GM19351 (cell line): ENCODE results near the gene JAG2.

Experiments
- ATAC-seq: cut with Tn5 transposase; IDR thresholded peaks from one replicate; pipeline ENCODE4 v1.9.1; 2021; ENCODE audit warnings: mild to moderate bottlenecking, moderate library complexity; ENCODE audit not compliant: unreplicated experiment

JAG2 gene

GRCh38 chr14:105168496-105168978 is at the start of gene JAG2:
TSS of gene JAG2 (minus strand) at chr14:105168776. CDS start at chr14:105168420, 356 bp downstream.
- no peak for ATAC-seq

- ATAC-seq: no peak
Measured at GRCh38 chr14:105217774-105218173, 49.2 kb upstream of the JAG2 start.

GRCh38 chr14:105216490-105217247 is 48.1 kb upstream of the JAG2 start:
- no peak for ATAC-seq

GRCh38 chr14:105215602-105216001 is 47.0 kb upstream of the JAG2 start:
- ATAC-seq: no peak

GRCh38 chr14:105214324-105214915 is 45.8 kb upstream of the JAG2 start:
- no peak for ATAC-seq

GRCh38 chr14:105213361-105213760 is 44.8 kb upstream of the JAG2 start:
- no peak for ATAC-seq

- no peak for ATAC-seq
Measured at GRCh38 chr14:105212541-105213300, 44.1 kb upstream of the JAG2 start.

- no peak for ATAC-seq
Measured at GRCh38 chr14:105211758-105212089, 43.1 kb upstream of the JAG2 start.

GRCh38 chr14:105211086-105211757 is 42.6 kb upstream of the JAG2 start:
- no peak for ATAC-seq

- ATAC-seq: no peak
Measured at GRCh38 chr14:105210266-105211025, 41.9 kb upstream of the JAG2 start.

- no peak for ATAC-seq
Measured at GRCh38 chr14:105209646-105210045, 41.1 kb upstream of the JAG2 start.

- ATAC-seq: no peak
Measured at GRCh38 chr14:105209091-105209490, 40.5 kb upstream of the JAG2 start.

GRCh38 chr14:105208738-105209075 is 40.1 kb upstream of the JAG2 start:
- no peak for ATAC-seq

- ATAC-seq: no peak
Measured at GRCh38 chr14:105207996-105208737, 39.6 kb upstream of the JAG2 start.

GRCh38 chr14:105207460-105207901 is 38.9 kb upstream of the JAG2 start:
- ATAC-seq: no peak

GRCh38 chr14:105206873-105207272 is 38.3 kb upstream of the JAG2 start:
- ATAC-seq: no peak

- ATAC-seq: no peak
Measured at GRCh38 chr14:105205673-105206208, 37.2 kb upstream of the JAG2 start.

- no peak for ATAC-seq
Measured at GRCh38 chr14:105204931-105205672, 36.5 kb upstream of the JAG2 start.
